Adrenal gland (tissue), 5 donors: ENCODE measurements around the gene MRFAP1.

Experiments
- POLR2A ChIP-seq, 2 donors: fragments of 450-650 bp; IDR thresholded peaks; one replicate each; pipeline ENCODE4 v1.6.1; 2017; ENCODE audit warnings: antibody characterized with exemption in 2 of 2, mild to moderate bottlenecking in 2 of 2, moderate library complexity in 1 of 2
- TF ChIP-seq, protein P1 (sequence below), 6 experiments: fragments of 450-650 bp in 4 of 6; fragments of 200-600 bp in 2 of 6; sonication (generic) in 1 of 6; IDR thresholded peaks; 1 replicate in 5 of 6; 2 replicates in 1 of 6; pipeline versions ENCODE4 v1.5.1 to v1.8.0; 2016 to 2021; ENCODE audit warnings: antibody characterized with exemption in 6 of 6, mild to moderate bottlenecking in 2 of 6, moderate library complexity in 1 of 6
- donor health status: DM: no; HTN: no; CAD: no.

DNA sequence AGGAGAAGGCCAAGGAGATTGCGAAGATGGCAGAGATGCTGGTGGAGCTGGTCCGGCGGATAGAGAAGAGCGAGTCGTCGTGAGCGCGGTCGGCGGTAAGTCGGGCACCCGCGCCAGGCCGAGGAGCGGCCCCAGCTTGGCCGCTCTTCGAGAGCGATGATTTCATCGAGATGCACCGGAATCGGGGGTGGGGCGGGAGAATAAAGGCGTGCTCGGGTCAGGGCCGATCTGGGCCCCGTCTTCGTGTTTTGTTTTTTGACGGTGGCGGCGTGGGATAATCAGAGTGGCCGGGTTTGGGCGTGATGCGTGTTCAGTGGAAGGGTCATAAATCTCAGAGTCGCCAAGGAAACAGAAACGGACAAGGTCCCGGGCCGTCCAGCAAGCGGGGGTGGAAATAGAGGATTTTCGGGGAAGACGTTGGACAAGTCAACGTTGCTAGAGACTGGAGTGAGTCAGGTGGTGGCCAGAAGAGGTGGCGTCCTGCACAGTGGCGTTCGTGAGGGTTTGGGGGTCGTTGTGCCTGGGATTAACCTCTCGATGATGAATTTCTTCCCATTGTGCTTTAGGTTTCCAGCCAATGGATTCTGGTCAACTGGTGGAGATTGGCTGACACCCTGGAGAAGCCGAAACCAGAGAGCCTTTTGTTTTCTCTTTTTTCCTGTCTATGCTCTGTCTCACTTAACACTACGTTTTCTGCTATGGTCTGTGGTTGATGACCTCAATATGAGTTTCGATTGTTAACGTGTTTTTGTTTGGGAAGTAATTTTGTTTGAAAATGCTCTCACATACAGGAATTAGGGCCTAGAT lies 882 bp downstream of the MRFAP1 start:
- TF ChIP-seq, protein P1, sequence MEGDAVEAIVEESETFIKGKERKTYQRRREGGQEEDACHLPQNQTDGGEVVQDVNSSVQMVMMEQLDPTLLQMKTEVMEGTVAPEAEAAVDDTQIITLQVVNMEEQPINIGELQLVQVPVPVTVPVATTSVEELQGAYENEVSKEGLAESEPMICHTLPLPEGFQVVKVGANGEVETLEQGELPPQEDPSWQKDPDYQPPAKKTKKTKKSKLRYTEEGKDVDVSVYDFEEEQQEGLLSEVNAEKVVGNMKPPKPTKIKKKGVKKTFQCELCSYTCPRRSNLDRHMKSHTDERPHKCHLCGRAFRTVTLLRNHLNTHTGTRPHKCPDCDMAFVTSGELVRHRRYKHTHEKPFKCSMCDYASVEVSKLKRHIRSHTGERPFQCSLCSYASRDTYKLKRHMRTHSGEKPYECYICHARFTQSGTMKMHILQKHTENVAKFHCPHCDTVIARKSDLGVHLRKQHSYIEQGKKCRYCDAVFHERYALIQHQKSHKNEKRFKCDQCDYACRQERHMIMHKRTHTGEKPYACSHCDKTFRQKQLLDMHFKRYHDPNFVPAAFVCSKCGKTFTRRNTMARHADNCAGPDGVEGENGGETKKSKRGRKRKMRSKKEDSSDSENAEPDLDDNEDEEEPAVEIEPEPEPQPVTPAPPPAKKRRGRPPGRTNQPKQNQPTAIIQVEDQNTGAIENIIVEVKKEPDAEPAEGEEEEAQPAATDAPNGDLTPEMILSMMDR (IDR thresholded peaks at IDR 0.05): no peak
- TF ChIP-seq POLR2A (IDR thresholded peaks at IDR 0.05): peak in 1 of 2 donors; percentile 13
